Medulla oblongata (tissue), 1 donor: ENCODE data around the gene DNAJC17.

Source experiments
- DNase-seq: peaks from one replicate; pipeline ENCODE4 v3.0.0-alpha.2; 2015; ENCODE audit errors: extremely low spot score

DNAJC17 gene

GRCh38 chr15:40766906-40767837, 40.1 kb downstream of the DNAJC17 start:
- DNase-seq = no peak

DNA sequence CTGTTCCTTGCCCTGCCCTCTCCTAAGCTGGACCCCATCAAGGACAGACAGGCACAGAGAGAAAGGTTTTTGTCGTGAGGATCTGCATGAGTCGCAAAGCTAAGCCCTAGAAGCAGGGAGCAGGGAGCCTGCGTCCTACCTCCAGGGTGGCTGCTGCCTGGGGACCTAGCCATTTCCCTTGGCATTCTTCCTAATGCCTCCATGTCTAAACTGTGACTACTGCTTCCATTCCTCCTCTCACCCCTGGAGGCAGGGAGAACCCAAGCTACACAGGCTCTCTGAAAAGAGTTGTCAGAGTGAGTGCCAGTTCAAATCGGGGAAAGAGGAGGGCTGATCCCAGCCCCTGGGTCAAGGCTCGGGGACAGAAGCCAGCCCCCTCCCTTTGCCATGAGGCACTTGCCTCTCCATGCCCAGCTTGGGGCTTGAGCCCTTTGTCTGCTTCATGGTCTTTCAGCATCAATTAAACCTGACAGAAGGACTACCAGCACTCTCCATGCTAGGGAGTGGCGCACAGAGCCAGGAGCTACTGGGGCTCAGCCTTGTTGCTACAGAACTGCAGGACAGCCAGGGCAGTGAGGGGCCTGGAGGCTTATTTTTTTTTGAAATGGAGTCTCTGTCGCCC, 41.0 kb downstream of the DNAJC17 start:
- no peak for DNase-seq

DNA sequence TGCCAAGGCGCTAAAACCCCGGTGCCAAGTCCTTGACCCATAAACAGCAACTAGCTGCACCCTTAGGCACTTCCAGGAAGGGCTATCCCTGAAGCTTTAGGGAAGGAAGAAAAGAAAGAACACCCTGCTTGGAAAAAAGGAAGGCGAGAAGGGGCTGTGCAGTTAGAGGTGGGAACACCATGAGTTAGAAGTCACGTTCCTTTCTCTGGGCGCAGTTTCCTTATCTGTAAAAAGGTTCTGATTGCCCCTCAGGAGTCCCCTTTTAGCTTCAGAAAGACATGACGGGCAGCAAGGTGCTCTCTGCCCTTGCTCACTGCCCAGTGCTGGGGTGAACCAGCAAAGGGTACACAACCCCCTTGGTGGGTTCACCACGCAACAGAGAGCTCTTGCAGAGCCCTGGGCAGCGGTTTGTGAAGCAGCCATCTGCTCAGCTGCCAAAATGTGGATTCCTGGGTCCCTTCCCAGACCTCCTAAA, 42.6 kb downstream of the DNAJC17 start:
- no peak for DNase-seq

DNA sequence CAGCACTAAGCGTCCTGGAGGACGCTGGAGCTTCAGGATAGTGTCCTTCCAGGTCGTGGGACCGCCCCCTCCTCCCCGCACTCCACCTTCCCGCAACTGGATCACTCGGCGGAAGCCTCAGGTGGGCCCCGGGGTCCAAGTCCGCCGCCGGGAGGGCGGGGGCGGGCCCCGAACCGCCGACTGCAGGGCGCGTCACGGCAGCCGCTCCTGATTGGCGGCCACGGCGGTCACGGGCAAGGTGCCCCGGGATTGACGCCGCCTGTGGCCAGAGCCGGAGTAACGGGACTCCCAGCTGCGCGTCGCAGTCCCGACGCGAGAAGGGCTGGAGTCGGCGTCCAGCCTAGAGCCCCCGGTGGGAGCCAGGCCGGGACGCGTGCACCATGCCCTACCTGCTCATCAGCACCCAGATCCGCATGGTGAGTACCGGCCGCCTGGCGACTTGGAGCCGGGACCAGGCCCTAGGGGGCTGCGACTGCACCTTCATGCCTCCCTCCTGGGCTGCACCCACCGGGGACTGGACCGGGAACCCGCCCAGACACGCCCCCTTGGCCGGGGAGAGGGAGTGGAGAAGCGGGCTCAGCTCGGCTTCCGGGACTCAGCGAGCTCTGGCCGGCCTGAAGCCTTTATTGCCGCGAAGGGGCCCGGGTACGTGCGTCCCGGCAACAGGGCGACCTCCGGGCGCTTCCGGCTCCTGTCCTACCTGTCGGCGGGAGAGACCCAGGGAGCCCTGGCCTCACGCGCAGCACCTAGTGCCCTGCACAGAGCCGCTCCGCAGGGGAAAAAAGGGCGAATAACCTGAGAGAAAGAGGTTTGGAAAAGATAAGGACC, 43.3 kb downstream of the DNAJC17 start, which contains the start of gene GCHFR:
TSS of gene GCHFR (plus strand) at position 268 of the 828 bp plus-strand sequence. CDS start at position 381, 113 bp downstream.
- peak; percentile 40 for DNase-seq

DNA sequence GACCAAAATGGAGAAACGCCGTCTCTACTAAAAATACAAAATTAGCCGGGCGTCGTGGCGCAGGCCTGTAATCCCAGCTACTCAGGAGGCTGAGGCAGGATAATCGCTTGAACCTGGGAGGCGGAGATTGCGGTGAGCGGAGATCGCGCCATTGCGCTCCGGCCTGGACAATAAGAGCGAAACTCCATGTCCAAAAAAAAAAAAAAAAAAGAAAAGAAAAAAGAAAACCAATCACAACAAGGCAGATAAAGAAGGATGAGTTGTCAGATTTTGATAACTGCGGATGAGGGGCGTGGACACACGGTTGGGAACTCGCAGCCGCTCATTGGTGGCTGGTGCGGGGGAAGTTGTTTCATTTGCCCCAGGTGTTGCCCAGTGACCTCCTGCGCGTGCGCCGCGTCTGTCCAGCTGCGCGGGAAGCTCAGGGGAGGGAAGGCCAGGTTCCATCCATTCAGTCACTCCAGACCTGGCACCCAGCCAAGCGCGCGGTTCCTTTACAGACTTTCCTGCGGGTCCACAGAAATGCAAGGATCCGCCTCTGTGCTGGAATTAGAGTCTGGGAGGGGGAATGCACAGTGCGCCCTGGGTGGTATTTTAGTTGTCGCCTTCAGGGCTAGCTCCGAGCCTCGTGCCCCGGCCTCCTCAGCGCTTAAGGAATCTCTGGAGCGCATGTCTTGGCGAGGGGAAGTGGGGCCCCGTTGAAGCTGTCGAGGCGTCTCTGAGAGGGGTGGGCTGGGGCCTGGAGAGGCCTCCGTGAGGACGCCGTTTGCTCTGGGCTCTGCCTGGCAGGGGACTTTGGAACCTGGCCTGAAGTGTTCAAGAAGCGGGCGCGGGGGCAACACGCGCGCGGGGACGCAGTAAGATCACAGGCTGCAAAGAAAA, 44.1 kb downstream of the DNAJC17 start:
- DNase-seq = no peak

- no peak for DNase-seq
These were observed 47.3 kb downstream of the DNAJC17 start for GRCh38 chr15:40759961-40760360.

- no peak for DNase-seq
These were observed 50.3 kb downstream of the DNAJC17 start for GRCh38 chr15:40756938-40757337.

DNA sequence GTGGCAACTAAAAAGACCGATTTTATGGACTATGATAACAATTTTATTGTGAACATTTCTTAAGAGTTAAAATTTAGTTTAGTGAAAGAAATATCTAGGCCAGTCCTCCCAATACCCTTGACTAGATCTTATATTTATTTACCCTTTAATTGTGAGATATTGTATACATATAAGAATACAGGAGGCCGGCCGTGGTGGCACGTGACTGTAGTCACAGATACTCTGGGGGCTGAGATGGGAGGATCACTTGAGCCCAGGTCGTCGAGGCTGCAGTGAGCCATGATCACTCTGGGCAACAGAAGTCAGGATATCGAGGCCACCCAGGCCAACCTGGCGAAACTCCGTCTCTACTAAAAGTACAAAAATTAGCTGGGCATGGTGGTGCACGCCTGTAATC, 51.5 kb downstream of the DNAJC17 start:
- no peak for DNase-seq

- peak; percentile 96 for DNase-seq
These were observed 52.1 kb downstream of the DNAJC17 start, which contains the start of gene RMDN3 for GRCh38 chr15:40754883-40755811. Gene RMDN3 (minus strand): TSS chr15:40755254. CDS start chr15:40754783, 471 bp downstream.

- DNase-seq = no peak
These were observed 52.7 kb downstream of the DNAJC17 start for GRCh38 chr15:40754574-40754882.

DNA sequence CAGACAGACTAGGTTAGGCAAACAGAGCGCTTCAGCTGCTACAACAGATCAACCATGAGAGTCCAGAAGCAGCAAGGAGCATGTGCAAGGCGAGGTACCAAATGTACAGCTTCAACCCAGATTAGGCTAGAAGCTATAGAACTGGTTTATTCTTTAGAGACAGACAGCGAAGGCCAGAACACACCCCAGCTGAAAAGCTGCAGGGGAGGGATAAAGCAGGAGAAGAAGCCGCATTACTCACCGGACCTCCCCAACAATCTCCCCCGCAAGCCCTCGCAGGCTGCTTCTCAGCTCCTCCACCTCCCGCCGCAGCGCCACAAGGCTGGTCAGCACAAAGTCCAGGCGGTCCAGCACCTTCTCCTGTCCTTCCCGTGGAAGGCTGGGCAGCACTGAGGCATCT, 55.5 kb downstream of the DNAJC17 start:
- no peak for DNase-seq

GRCh38 chr15:40750885-40751284, 56.4 kb downstream of the DNAJC17 start:
- DNase-seq = no peak

DNA sequence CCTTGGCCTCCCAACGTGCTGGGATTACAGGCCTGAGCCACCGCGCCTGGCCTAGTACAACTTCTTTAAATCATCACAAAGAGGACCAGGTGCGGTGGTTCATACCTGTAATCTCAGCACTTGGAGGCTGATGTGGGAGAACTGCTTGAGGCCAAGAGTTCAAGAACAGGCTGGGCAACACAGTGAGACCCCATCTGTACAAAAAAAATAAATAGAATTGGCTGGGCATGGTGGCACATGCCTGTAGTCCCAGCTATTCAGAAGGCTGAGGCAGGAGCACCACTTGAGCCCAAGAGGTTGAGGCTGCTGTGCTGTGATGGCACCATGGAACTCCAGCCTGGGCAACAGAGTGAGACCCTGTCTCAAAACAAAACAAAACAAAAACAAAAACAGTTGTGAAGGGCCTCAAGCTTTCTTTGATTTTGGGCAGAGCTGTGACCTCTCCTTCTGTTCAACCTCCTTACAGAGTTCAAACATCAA, 58.1 kb downstream of the DNAJC17 start:
- DNase-seq = no peak

- no peak for DNase-seq
These were observed 59.3 kb downstream of the DNAJC17 start for GRCh38 chr15:40747685-40748631.

DNA sequence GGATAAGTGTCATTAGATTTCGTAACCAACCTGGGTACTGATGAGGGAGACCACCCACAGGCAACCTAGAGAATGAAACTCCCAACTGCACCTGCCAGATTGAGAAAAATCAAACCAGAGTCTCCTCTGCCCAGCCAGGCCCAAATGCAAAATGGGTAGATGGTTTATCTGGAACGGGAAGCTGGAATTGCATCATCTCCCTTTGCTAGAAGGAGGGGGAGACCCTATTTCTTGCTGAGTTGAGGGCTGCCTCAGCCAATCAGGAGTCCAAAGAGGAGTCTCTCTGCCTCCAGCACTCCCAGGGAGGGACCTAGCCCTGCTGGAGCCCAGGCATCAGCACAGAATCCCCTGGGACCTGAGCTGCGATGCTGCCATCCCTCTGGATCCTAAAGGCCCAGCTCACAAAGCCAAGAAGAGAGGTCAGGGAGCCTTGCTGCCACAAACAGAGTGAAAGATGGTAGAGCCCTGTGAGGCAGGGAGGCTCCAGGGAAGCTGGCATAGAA, 60.3 kb downstream of the DNAJC17 start:
- no peak for DNase-seq

GRCh38 chr15:40744815-40745152, 62.5 kb downstream of the DNAJC17 start:
- no peak for DNase-seq

GRCh38 chr15:40743921-40744814, 63.1 kb downstream of the DNAJC17 start:
- DNase-seq = no peak
